B cell (primary cell): Measurements from ENCODE around the gene DIP2B. TPM values are rescaled to one million over a fixed set of nuclear protein-coding genes. Genes with fewer than 3 reads are reported as not detected.

Experiments
- ATAC-seq: fragments of 200-7000 bp; cut with Tn5 transposase; one replicate; pipeline ENCODE4 v1.10.0; 2021; ENCODE audit warnings: low read depth, mild to moderate bottlenecking, moderate number of reproducible peaks, moderate library complexity
- CTCF ChIA-PET: fragments of 350-600 bp; sonication (Branson Sonifier 250); formaldehyde crosslinking; loops from one replicate; lab custom pipeline; 2021; ENCODE audit warnings: antibody characterized with exemption, inconsistent platforms; lab: Charles Lee
- POLR2A ChIA-PET: fragments of 350-600 bp; sonication (Branson Sonifier 250); formaldehyde crosslinking; loops from one replicate; lab custom pipeline; 2021; ENCODE audit warnings: antibody characterized with exemption; lab: Charles Lee
- DNase-seq: peaks from one replicate; pipeline ENCODE4 v3.0.0; 2013
- H2AFZ ChIP-seq: 2 replicates; pipeline ENCODE4 v1.6.1; 2012; ENCODE audit warnings: mild to moderate bottlenecking, low read depth, low read length; ENCODE audit not compliant: insufficient read depth, poor library complexity, severe bottlenecking
- H3K27ac ChIP-seq, 2 donors: 1 replicate in 1 of 2; 2 replicates in 1 of 2; pipeline ENCODE4 v1.5.1; 2012 to 2013; ENCODE audit warnings: low read length in 2 of 2, mild to moderate bottlenecking in 2 of 2, moderate library complexity in 1 of 2
- H3K27me3 ChIP-seq, 4 experiments: fragments of 200-600 bp in 1 of 4; sonication (generic) in 1 of 4; replicated peaks in 1 of 4; 1 replicate in 2 of 4; 2 replicates in 2 of 4; pipeline versions ENCODE4 v1.6.1 to v1.7.0; 2013 to 2016; ENCODE audit warnings: low read length in 3 of 4, mild to moderate bottlenecking in 2 of 4, mixed read lengths in 1 of 4, moderate library complexity in 1 of 4; ENCODE audit not compliant: insufficient read depth in 4 of 4, control insufficient read depth in 3 of 4; ENCODE audit errors: control extremely low read depth in 1 of 4
- H3K36me3 ChIP-seq, 2 experiments: replicated peaks in 1 of 2; 1 replicate in 1 of 2; 2 replicates in 1 of 2; pipeline versions ENCODE4 v1.6.1 to v1.7.1; 2013; ENCODE audit warnings: low read length in 1 of 2; ENCODE audit not compliant: insufficient read depth in 2 of 2, control insufficient read depth in 1 of 2; ENCODE audit errors: control extremely low read depth in 1 of 2, extremely low read depth in 1 of 2
- H3K4me1 ChIP-seq, 2 donors: fragments of 200-600 bp in 1 of 2; sonication (generic) in 1 of 2; 1 replicate in 1 of 2; 2 replicates in 1 of 2; pipeline versions ENCODE4 v1.5.1 to v1.6.1; 2013 to 2017; ENCODE audit warnings: low read length in 2 of 2; ENCODE audit not compliant: control insufficient read depth in 2 of 2, insufficient read depth in 2 of 2
- H3K4me2 ChIP-seq: replicated peaks from 2 replicates; pipeline ENCODE3; 2012; ENCODE audit warnings: mild to moderate bottlenecking, low read depth, low read length; ENCODE audit not compliant: poor library complexity, severe bottlenecking
- H3K4me3 ChIP-seq, 5 experiments: fragments of 200-600 bp in 1 of 5; sonication (generic) in 1 of 5; 1 replicate in 3 of 5; 2 replicates in 2 of 5; pipeline versions ENCODE4 v1.5.1 to v1.7.0; 2011 to 2016; ENCODE audit warnings: low read length in 4 of 5, mild to moderate bottlenecking in 4 of 5, low read depth in 2 of 5, control low read depth in 1 of 5, moderate library complexity in 1 of 5; ENCODE audit not compliant: insufficient read depth in 1 of 5; ENCODE audit errors: control extremely low read depth in 1 of 5, extremely low read depth in 1 of 5
- H3K79me2 ChIP-seq: fragments of 200-600 bp; sonication (generic); one replicate; pipeline ENCODE4 v1.6.0; 2016; ENCODE audit warnings: low read length; ENCODE audit not compliant: control insufficient read depth, insufficient read depth
- H3K9ac ChIP-seq: fragments of 200-600 bp; sonication (generic); 2 replicates; pipeline ENCODE4 v1.6.1; 2017; ENCODE audit warnings: mild to moderate bottlenecking, low read length, moderate library complexity
- H3K9me3 ChIP-seq, 3 donors: one replicate each; pipeline versions ENCODE4 v1.6.1 to v1.7.1; 2013; ENCODE audit warnings: low read length in 2 of 3; ENCODE audit not compliant: control insufficient read depth in 2 of 3, insufficient read depth in 1 of 3; ENCODE audit errors: control extremely low read depth in 1 of 3
- H4K20me1 ChIP-seq: 2 replicates; pipeline ENCODE4 v1.6.0; 2012; ENCODE audit warnings: mild to moderate bottlenecking, low read length; ENCODE audit not compliant: insufficient read depth, control insufficient read depth, poor library complexity, severe bottlenecking
- H3K27ac Mint-ChIP-seq: one replicate; pipeline ENCODE4 v1.8.0; 2021; ENCODE audit warnings: mixed read lengths
- H3K27me3 Mint-ChIP-seq: one replicate; pipeline ENCODE4 v1.8.0; 2021; ENCODE audit warnings: mixed read lengths
- H3K4me1 Mint-ChIP-seq: one replicate; pipeline ENCODE4 v1.8.0; 2021; ENCODE audit warnings: mixed read lengths
- H3K4me3 Mint-ChIP-seq: one replicate; pipeline ENCODE4 v1.8.0; 2021; ENCODE audit warnings: mixed read lengths
- H3K9me3 Mint-ChIP-seq: one replicate; pipeline ENCODE4 v1.8.0; 2022; ENCODE audit warnings: mixed read lengths; ENCODE audit not compliant: insufficient read depth
- CTCF ChIP-seq: fragments of 200-600 bp; IDR thresholded peaks from one replicate; pipeline ENCODE4 v1.8.0; 2022; ENCODE audit warnings: antibody characterized with exemption, mild to moderate bottlenecking
- EZH2 ChIP-seq: IDR thresholded peaks from 2 replicates; pipeline ENCODE4 v1.6.1; 2012; ENCODE audit warnings: borderline replicate concordance, low read depth, mild to moderate bottlenecking, moderate library complexity, low read length; ENCODE audit not compliant: insufficient read depth, poor library complexity, severe bottlenecking
- WGBS: methylation state at CpG from one replicate; pipeline ENCODE4 v1.1.5; 2013; ENCODE audit warnings: missing lambda C conversion rate; ENCODE audit not compliant: insufficient coverage; 5-methylcytosine and 5-hydroxymethylcytosine counted together
- intact Hi-C: fragments of 100-400 bp; cut with micrococcal nuclease; formaldehyde crosslinking; loops from one replicate; pipeline ENCODE4 v1.10.0; 2022
- polyA plus RNA-seq: library from polyadenylated mRNA; depleted of rRNA; stranded (reverse); fragments of >200 nt; gene quantifications from 2 replicates; pipeline ENCODE4 v1.2.3, GENCODE V29; 2012
- total RNA-seq, 2 donors: library from RNA; stranded (reverse); fragments of 120-200 nt in 1 of 2; gene quantifications; 1 replicate in 1 of 2; 2 replicates in 1 of 2; pipeline versions ENCODE4 v1.2.3 to v1.2.4, GENCODE V29; 2013 to 2022

DIP2B gene
- total and polyA plus RNA-seq, 2 donors (not counting 1 experiment from before 2014, with no cell fraction given): 16.4 to 38.8 TPM

- peak overlapping the region; percentile 57 for H3K4me3 Mint-ChIP-seq
- H3K9ac ChIP-seq: peak overlapping the region; percentile 1
- H3K36me3 ChIP-seq: peaks cover 1 to 27% of the 10 kb centered on the region in 2 experiments
- DNase-seq: peak; percentile 38
- H3K27ac Mint-ChIP-seq: peak overlapping the region; percentile 83
- peaks cover 46% of the 10 kb centered on the region for H3K4me1 Mint-ChIP-seq
- peaks cover 74% of the 10 kb centered on the region for H3K79me2 ChIP-seq
- peak overlapping the region in 1 of 5 experiments; percentile 5 for H3K4me3 ChIP-seq
- peak; percentile 24 for ATAC-seq
- H3K9me3 ChIP-seq: no peaks in the 10 kb centered on the region
- H3K27me3 ChIP-seq: no peaks in the 10 kb centered on the region
- 90% methylated on average over 2 of the region's 5 CpGs for WGBS
- no peaks in the 10 kb centered on the region for H3K27me3 Mint-ChIP-seq
- peak overlapping the region; percentile 54 for H3K4me2 ChIP-seq
- intact Hi-C loops: loop anchor here (10.0 kb wide), 1 partner anchor 51 kb away; no protein-coding TSS in a partner anchor
- H3K4me1 ChIP-seq: peaks cover 36 to 40% of the 10 kb centered on the region in 2 donors
- peak overlapping the region in 1 of 2 donors; percentile 61 for H3K27ac ChIP-seq
- TF ChIP-seq CTCF (no peak), EZH2 (no peak)
- POLR2A ChIA-PET: no interaction called here
- no peak overlapping the region for H2AFZ ChIP-seq
- no peaks in the 10 kb centered on the region for H3K9me3 Mint-ChIP-seq
- CTCF ChIA-PET: interaction anchor here (1.1 kb wide), 1 partner anchor 39 kb away, joined by 3 read pairs; no protein-coding TSS in a partner anchor
- H4K20me1 ChIP-seq: peaks cover 59% of the 10 kb centered on the region
Measured at GRCh38 chr12:50626026-50626425, 121.2 kb downstream of the DIP2B start.

- Histone ChIP-seq H3K9me3 (no peaks in the 10 kb centered on the region), H2AFZ (no peak overlapping the region), H3K4me3 (no peak overlapping the region), H4K20me1 (peaks cover 44% of the 10 kb centered on the region), H3K79me2 (peaks cover 69% of the 10 kb centered on the region), H3K9ac (no peak overlapping the region), H3K27me3 (no peaks in the 10 kb centered on the region), H3K4me1 (peaks cover 27 to 29% of the 10 kb centered on the region in 2 donors), H3K4me2 (no peak overlapping the region), H3K36me3 (peaks cover 1 to 34% of the 10 kb centered on the region in 2 experiments), H3K27ac (no peak overlapping the region)
- 85% methylated on average over 2 of the region's 2 CpGs for WGBS
- Mint-ChIP-seq H3K4me1 (peaks cover 32% of the 10 kb centered on the region), H3K27me3 (no peaks in the 10 kb centered on the region), H3K9me3 (no peaks in the 10 kb centered on the region), H3K27ac (peak overlapping the region; percentile 32), H3K4me3 (no peak overlapping the region)
- ATAC-seq (no peak), DNase-seq (no peak)
- CTCF ChIA-PET: interaction anchor here (0.9 kb wide), 1 partner anchor 123 kb away, joined by 3 read pairs; no protein-coding TSS in a partner anchor
- TF ChIP-seq EZH2 (no peak), CTCF (no peak)
- intact Hi-C loops: loop anchor here (10.0 kb wide), 1 partner anchor 53 kb away; no protein-coding TSS in a partner anchor
- POLR2A ChIA-PET: no interaction called here
Measured at GRCh38 chr12:50627491-50627890, 122.7 kb downstream of the DIP2B start.
